CD4-positive, alpha-beta T cell (primary cell): Measurements from ENCODE around the gene CSNK1E. TPM values are rescaled to one million over a fixed set of nuclear protein-coding genes. Genes with fewer than 3 reads are reported as not detected.

ENCODE experiments used
- ATAC-seq: fragments of 200-7000 bp; cut with Tn5 transposase; one replicate; pipeline ENCODE4 v1.10.0; 2022; ENCODE audit warnings: mild to moderate bottlenecking; ENCODE audit not compliant: poor library complexity
- CTCF ChIA-PET: fragments of 350-600 bp; sonication (Branson Sonifier 250); formaldehyde crosslinking; loops from one replicate; lab custom pipeline; 2021; ENCODE audit warnings: antibody characterized with exemption, inconsistent platforms; lab: Charles Lee
- POLR2A ChIA-PET: fragments of 350-600 bp; sonication (Branson Sonifier 250); formaldehyde crosslinking; loops from one replicate; lab custom pipeline; 2021; ENCODE audit warnings: antibody characterized with exemption, inconsistent platforms; lab: Charles Lee
- DNase-seq, 14 experiments: peaks; one replicate each; pipeline ENCODE4 v3.0.0-alpha.2; 2013 to 2020; ENCODE audit warnings: mixed read lengths in 2 of 14
- H3K27ac ChIP-seq, 2 donors: one replicate each; pipeline versions ENCODE4 v1.5.1 to v1.7.0; 2013; ENCODE audit warnings: low read length in 2 of 2, low read depth in 1 of 2, mild to moderate bottlenecking in 1 of 2
- H3K27me3 ChIP-seq, 2 experiments: 1 replicate in 1 of 2; 2 replicates in 1 of 2; pipeline versions ENCODE4 v1.6.1 to v1.7.0; 2013; ENCODE audit warnings: low read length in 2 of 2, control low read depth in 1 of 2, mild to moderate bottlenecking in 1 of 2, moderate library complexity in 1 of 2; ENCODE audit not compliant: insufficient read depth in 2 of 2, control insufficient read depth in 1 of 2
- H3K36me3 ChIP-seq: one replicate; pipeline ENCODE4 v1.6.1; 2013; ENCODE audit warnings: low read length, control low read depth; ENCODE audit not compliant: insufficient read depth
- H3K4me1 ChIP-seq: one replicate; pipeline ENCODE4 v1.6.1; 2013; ENCODE audit warnings: low read length, control low read depth; ENCODE audit not compliant: insufficient read depth
- H3K4me3 ChIP-seq: one replicate; pipeline ENCODE4 v1.5.1; 2013; ENCODE audit warnings: mild to moderate bottlenecking, low read length, moderate library complexity
- H3K9me3 ChIP-seq, 2 experiments: 1 replicate in 1 of 2; 2 replicates in 1 of 2; pipeline versions ENCODE4 v1.6.1 to v1.7.0; 2013; ENCODE audit warnings: low read length in 2 of 2, mild to moderate bottlenecking in 2 of 2, control low read depth in 1 of 2, moderate library complexity in 1 of 2; ENCODE audit not compliant: control insufficient read depth in 1 of 2, insufficient read depth in 1 of 2
- H3K27ac Mint-ChIP-seq: one replicate; pipeline ENCODE4 v1.8.0; 2020; ENCODE audit warnings: mixed read lengths
- H3K27me3 Mint-ChIP-seq: one replicate; pipeline ENCODE4 v1.8.0; 2021; ENCODE audit warnings: mixed read lengths
- H3K36me3 Mint-ChIP-seq: one replicate; pipeline ENCODE4 v1.8.0; 2021; ENCODE audit warnings: low read depth, mixed read lengths
- H3K4me1 Mint-ChIP-seq: one replicate; pipeline ENCODE4 v1.8.0; 2021; ENCODE audit warnings: low read depth, mixed read lengths
- H3K4me3 Mint-ChIP-seq: one replicate; pipeline ENCODE4 v1.8.0; 2020; ENCODE audit warnings: mild to moderate bottlenecking, mixed read lengths
- H3K9me3 Mint-ChIP-seq: one replicate; pipeline ENCODE4 v1.8.0; 2020; ENCODE audit warnings: mixed read lengths
- intact Hi-C, 2 experiments: fragments of 100-400 bp; cut with DNase I in 1 of 2; cut with micrococcal nuclease in 1 of 2; formaldehyde crosslinking; loops; one replicate each; pipeline versions ENCODE4 v1.15.1 to v1.9.0; 2023 to 2025; cut with DNase I, micrococcal nuclease
- total RNA-seq, 174 experiments: library from RNA in 2 of 174; stranded (reverse) in 2 of 174; gene quantifications; one replicate each; pipeline ENCODE4 v1.2.3 and lab custom pipeline; 2021 to 2026
- TF ChIP-seq, protein P1 (sequence below): fragments of 200-600 bp; IDR thresholded peaks from one replicate; pipeline ENCODE4 v1.8.0; 2022; ENCODE audit warnings: antibody characterized with exemption, mild to moderate bottlenecking

Gene CSNK1E
- total RNA-seq, 2 experiments from 2014 or later, result 208 to 217 TPM

DNA sequence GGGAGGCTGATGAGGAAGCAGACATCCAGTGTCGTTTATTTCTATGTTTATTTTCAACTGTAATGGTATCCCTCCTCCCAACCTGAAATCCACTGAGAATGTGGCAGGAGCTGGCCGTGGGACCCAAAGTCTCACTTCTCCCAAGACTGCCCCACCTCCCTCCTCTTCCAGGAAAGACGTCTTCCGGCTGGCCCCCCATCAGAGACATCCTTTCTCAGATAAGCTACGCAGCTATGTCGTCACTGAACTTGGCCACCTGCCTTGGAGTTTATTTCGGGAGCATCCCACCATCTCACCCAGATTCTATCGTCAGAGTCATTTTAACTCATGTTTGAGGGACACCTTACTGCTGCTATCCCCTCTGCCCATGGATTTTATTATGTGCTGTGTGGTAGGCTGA, 58.3 kb downstream of the CSNK1E start:
- Histone ChIP-seq H3K36me3 (no peaks in the 10 kb centered on the region), H3K4me3 (no peak overlapping the region), H3K27ac (no peak overlapping the region), H3K27me3 (no peaks in the 10 kb centered on the region), H3K9me3 (no peaks in the 10 kb centered on the region), H3K4me1 (peaks cover 27% of the 10 kb centered on the region)
- no peaks in the 10 kb centered on the region for H3K27me3 Mint-ChIP-seq
- POLR2A ChIA-PET, result no interaction called here
- DNase-seq (no peak), ATAC-seq (no peak)
- CTCF ChIA-PET, result no interaction called here
- no peaks in the 10 kb centered on the region for H3K9me3 Mint-ChIP-seq
- TF ChIP-seq, protein P1, sequence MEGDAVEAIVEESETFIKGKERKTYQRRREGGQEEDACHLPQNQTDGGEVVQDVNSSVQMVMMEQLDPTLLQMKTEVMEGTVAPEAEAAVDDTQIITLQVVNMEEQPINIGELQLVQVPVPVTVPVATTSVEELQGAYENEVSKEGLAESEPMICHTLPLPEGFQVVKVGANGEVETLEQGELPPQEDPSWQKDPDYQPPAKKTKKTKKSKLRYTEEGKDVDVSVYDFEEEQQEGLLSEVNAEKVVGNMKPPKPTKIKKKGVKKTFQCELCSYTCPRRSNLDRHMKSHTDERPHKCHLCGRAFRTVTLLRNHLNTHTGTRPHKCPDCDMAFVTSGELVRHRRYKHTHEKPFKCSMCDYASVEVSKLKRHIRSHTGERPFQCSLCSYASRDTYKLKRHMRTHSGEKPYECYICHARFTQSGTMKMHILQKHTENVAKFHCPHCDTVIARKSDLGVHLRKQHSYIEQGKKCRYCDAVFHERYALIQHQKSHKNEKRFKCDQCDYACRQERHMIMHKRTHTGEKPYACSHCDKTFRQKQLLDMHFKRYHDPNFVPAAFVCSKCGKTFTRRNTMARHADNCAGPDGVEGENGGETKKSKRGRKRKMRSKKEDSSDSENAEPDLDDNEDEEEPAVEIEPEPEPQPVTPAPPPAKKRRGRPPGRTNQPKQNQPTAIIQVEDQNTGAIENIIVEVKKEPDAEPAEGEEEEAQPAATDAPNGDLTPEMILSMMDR, result no peak
- H3K4me3 Mint-ChIP-seq, result no peak overlapping the region
- peaks cover 18% of the 10 kb centered on the region for H3K36me3 Mint-ChIP-seq
- intact Hi-C loops, result no loop called here
- H3K4me1 Mint-ChIP-seq, result peaks cover 37% of the 10 kb centered on the region
- H3K27ac Mint-ChIP-seq, result peak overlapping the region; percentile 65

DNA sequence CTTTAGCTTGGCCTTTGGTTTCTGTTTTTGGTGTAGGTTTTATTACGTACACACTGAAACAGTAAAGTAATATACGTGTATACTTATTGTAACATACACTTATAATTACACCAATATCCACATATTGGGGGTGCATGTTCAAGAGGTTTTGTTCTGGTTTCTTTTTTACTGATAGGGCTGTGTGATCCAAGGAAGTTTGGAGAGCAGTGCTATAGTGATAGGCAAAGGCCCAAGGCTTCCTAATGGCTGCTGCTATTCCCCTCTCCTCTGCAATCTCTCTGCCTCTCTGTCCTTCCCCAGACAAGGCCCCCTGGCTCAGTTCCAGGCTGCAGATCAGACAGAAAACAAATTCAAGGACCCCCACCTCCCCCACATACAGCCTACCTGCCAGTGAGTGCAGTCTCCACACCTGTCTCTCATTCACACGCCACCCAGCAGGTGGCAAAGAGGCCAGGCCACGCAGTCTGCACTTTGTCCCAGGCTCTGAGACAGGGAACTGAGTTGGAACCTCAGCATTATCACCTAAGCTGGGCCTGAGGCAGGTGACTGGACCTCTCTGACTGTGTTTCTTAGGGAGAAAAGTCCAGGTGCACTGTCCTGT, 59.5 kb downstream of the CSNK1E start:
- Histone ChIP-seq H3K27ac (no peak overlapping the region), H3K4me3 (no peak overlapping the region), H3K9me3 (no peaks in the 10 kb centered on the region), H3K4me1 (peaks cover 27% of the 10 kb centered on the region), H3K27me3 (no peaks in the 10 kb centered on the region), H3K36me3 (no peaks in the 10 kb centered on the region)
- no peaks in the 10 kb centered on the region for H3K9me3 Mint-ChIP-seq
- DNase-seq (no peak), ATAC-seq (no peak)
- intact Hi-C loops, result no loop called here
- H3K27me3 Mint-ChIP-seq, result no peaks in the 10 kb centered on the region
- H3K36me3 Mint-ChIP-seq, result peaks cover 13% of the 10 kb centered on the region
- ChIA-PET POLR2A (interaction anchor here (0.6 to 1.5 kb wide), 2 partner anchors 8 to 352 kb away, joined by 3 to 5 read pairs; no protein-coding TSS in a partner anchor), CTCF (interaction anchor here (0.8 kb wide), 1 partner anchor 8 kb away, joined by 3 read pairs; no protein-coding TSS in a partner anchor)
- TF ChIP-seq, protein P1, result no peak
- peaks cover 30% of the 10 kb centered on the region for H3K4me1 Mint-ChIP-seq
- H3K4me3 Mint-ChIP-seq, result no peak overlapping the region
- H3K27ac Mint-ChIP-seq, result no peak overlapping the region

DNA sequence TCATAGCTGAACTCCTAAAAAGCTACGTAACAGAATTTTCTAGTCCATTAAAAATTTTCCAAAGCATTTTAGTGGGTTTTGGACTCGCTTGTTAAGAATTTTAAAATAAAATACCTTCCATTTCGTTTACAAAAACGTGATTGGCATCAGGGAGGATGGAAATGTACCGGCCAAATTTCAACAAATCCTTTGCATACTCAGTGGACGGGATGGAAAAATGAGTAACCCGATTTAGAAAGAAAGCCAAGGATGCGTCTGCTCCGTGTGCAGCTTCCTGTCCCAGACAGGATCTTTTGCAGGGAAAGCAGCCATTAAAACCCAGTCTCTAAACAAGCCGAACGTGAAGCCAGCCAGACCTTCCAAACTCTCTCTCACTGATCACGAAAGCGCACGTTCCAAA, 60.1 kb downstream of the CSNK1E start:
- ChIA-PET POLR2A (interaction anchor here (0.6 to 1.5 kb wide), 2 partner anchors 9 to 353 kb away, joined by 3 to 5 read pairs; no protein-coding TSS in a partner anchor), CTCF (interaction anchor here (0.7 to 0.8 kb wide), 2 partner anchors 9 to 291 kb away, joined by 3 read pairs; no protein-coding TSS in a partner anchor)
- H3K9me3 ChIP-seq, result no peaks in the 10 kb centered on the region
- ATAC-seq, result no peak
- Mint-ChIP-seq H3K27ac (no peak overlapping the region), H3K4me3 (no peak overlapping the region), H3K4me1 (peaks cover 27% of the 10 kb centered on the region), H3K9me3 (no peaks in the 10 kb centered on the region), H3K27me3 (no peaks in the 10 kb centered on the region), H3K36me3 (peaks cover 10% of the 10 kb centered on the region)
- no peaks in the 10 kb centered on the region for H3K27me3 ChIP-seq
- no peaks in the 10 kb centered on the region for H3K36me3 ChIP-seq
- H3K27ac ChIP-seq, result no peak overlapping the region
- no peak for DNase-seq
- no peak overlapping the region for H3K4me3 ChIP-seq
- intact Hi-C loops, result no loop called here
- TF ChIP-seq, protein P1, result no peak
- H3K4me1 ChIP-seq, result peaks cover 23% of the 10 kb centered on the region
